ENCODE data around the gene TKTL1.

The TKTL1 gene

GRCh38 chrX:154362085-154362742 lies 66.6 kb downstream of the TKTL1 start:
- no peak for DNase-seq (ENCODE audit: low spot score)

GRCh38 chrX:154363706-154364439 lies 68.3 kb downstream of the TKTL1 start:
- no peak for DNase-seq (ENCODE audit: low spot score)

GRCh38 chrX:154365052-154365600 lies 69.5 kb downstream of the TKTL1 start:
- no peak for DNase-seq (ENCODE audit: low spot score)

GRCh38 chrX:154365997-154366665 lies 70.5 kb downstream of the TKTL1 start:
- no peak for DNase-seq (ENCODE audit: low spot score)

DNA sequence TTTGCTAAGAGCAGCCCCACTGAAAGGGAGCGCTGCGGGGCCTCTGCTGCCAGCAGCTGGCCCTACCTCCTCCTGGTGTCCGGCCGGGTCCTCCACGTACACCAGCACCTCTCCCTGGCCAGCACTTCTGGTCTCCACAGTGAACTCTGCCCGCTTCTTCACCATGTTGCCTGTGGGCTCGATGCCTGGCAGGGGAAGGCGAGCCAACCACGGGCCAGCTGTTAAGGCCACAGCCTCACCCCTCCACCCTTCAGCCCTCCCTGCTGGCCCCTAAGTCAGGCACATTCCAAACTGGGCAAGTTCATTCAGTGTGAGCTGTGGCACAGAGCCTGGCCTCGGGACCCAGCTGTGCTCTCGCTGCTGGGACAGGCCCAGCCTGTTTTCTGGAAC lies 71.1 kb downstream of the TKTL1 start:
- DNase-seq (ENCODE audit: low spot score) = no peak

GRCh38 chrX:154367474-154368308 lies 72.1 kb downstream of the TKTL1 start:
- no peak for DNase-seq (ENCODE audit: low spot score)

DNA sequence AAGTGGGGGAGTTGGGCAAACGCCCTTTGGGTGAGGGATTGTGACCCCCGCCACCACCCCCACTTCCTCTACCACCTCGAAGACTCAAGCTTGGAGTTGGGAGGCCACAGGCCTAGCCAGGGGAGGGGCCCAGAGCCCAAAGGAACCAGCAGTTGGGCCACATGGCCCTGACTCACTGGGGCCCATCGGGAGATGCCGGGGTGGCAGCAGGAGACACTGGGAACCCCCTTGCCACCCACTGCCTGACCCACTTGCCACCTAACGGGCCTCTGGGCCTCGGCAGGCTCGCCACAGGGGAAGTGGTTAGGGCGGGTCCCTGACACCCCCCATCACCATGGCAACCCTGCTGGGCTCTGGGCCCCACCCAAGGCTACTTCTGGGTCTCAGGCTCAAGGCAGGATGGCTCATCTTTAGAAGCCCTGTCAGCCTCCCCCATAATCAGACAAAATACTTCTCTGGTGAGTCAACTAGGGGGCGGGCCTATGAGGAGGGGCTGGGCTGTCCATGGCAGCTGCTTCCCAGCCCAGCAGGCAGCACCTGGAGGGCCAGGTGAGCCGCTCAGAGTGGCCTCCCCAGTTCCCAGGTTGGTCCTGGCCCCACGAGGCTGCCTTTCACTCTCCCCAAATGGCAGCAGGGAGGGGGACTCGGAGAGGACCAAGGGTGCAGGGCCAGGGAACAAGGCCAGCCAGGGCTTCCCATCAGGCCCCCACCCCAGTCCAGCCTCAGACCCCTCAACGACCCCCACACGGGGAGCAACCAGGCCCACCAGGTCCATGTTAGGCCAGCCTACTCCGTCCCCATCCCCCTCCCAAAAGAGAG lies 73.2 kb downstream of the TKTL1 start:
- DNase-seq (ENCODE audit: low spot score) = peak; percentile 69

- peak; percentile 69 for DNase-seq (ENCODE audit: low spot score)
Measured at GRCh38 chrX:154369449-154370299, 74.1 kb downstream of the TKTL1 start.

DNA sequence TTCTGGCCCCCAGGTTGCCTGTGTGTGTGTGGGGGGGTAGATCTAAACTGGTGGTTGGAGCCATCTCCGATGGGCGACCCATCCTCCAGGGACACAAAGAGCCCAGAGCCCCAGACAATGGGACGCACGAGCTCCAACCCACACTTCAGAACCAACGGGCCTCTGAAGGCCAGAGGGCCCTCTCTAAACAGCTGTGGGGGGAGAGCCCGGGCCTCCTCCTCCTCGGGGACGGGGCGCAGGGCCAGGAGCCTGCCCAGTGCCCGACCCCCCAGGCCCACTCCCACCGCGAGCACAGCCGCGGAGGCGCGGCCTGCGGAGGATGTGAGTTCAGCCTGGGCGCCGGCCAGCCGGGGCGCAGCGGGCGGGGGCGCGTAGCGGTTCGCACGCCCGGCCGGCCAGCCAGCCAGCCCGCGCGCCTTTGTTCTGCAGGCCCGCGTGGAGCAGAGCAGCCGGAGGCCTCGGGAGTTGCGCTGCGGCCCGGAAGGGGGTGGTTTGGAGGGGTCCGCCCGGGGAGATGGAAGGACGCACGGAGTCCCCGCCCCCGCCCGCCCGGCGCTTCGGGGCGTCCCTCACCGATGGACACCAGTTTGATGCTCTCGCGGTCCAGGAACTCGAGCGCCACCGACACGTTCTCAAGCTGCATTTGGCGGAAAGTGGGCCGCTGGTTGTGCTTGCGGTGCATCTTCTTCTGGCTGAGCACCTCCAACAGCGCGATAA lies 74.9 kb downstream of the TKTL1 start:
- no peak for DNase-seq (ENCODE audit: low spot score)

DNA sequence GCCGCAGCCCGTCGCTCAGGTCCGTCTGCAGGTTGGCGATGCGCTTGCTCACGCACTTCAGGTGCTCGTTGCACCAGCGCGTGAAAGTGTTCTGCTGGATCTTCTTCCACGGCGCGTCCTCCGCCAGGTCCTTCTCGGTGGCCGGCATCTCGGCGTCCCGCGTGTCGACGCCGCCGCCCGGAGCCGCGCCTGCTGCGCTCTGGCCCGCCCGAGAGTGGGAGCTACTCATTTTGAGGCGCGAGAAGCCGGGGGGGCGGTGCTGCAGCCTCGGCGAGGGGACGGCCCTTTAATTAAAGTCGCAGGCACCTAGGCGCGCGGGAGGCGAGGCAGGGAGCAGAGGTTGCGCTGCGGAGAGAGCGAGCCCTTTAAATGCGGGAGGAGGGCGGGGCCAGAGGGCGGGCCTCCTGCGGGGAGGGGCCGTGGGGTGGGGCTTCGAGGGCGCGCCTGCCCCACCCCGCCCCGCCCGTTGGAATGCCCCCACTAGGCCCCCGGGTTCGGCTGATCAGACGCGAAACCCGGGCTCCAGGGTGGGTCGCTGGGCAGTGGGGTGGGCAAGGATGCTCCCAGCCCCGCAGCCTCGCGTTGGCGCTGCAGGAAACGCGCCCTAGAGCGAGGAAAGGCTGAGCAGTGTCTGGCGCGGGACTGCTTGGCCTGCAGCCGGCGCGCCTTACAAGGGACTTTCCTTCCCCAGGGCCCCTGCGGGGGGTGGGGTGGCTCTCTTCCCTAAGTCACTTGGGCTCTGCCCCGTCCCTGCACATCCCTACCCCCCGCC lies 75.6 kb downstream of the TKTL1 start:
- DNase-seq (ENCODE audit: low spot score) = peak; percentile 60

GRCh38 chrX:154371789-154372300 lies 76.2 kb downstream of the TKTL1 start:
- DNase-seq (ENCODE audit: low spot score) = no peak

DNA sequence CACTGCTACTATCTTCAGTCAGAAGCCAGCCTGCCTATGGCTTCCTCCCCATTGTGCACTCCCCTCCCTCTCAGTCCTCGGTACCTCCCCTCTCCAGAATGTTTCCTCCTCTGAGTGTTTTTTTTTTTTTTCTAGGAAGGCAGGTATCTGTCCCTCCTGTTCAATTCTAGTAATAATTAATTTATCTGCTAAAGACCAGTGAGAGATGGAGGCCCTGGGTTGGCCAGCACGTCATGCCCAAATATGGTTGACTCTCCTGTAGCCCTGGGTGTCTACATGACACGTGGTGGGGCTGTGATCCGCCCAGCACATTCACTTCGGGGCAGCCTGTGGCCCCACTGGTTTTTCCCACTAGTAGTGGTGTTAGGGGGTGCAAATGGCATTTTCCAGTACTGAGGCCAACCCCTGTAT lies 77.0 kb downstream of the TKTL1 start:
- no peak for DNase-seq (ENCODE audit: low spot score)

GRCh38 chrX:154373340-154374306 lies 78.0 kb downstream of the TKTL1 start:
- no peak for DNase-seq (ENCODE audit: low spot score)

GRCh38 chrX:154374313-154375155 lies 78.9 kb downstream of the TKTL1 start, which contains the start of gene FLNA:
FLNA (minus strand) TSS chrX:154374634; CDS start chrX:154371245, 3,389 bp downstream.
- no peak for DNase-seq (ENCODE audit: low spot score)

DNA sequence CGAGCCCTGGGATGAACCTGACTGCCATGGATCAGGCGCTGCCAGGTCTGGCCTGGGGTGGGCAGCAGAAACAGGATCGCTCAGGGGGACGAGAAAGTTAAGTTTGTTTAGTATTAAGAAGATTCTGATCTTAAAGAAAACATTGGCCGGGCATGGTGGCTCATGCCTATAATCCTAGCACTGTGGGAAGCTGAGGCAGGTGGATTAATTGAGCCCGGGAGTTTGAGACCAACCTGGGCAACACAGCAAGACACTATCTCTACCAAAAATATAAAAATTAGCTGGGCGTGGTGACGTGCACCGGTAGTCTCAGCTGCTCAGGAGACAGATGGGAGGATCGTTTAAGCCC lies 79.5 kb downstream of the TKTL1 start:
- DNase-seq (ENCODE audit: low spot score) = no peak

DNA sequence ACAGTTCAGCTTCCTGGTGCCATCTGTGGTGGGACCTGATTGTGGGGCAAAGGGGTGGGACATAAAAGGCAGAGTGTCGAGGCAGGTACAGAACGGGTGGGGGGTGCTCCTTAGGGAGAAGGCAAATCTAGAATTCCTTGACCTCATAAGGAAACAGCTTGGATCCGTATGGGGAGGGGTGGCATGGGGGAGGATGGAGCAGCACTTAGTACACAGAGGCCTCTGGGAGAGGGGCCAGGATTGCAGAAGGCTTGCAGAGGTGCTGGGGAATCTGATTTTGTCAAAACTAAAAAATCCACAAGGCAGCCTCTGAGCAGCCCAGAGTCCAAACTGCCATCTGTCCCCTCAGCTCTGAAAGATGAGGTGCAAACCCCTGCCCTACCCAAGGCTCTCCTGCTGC lies 81.2 kb downstream of the TKTL1 start:
- DNase-seq (ENCODE audit: low spot score) = no peak

Measured in kidney capillary endothelial cell (primary cell).